Gastroesophageal sphincter (tissue), 4 donors: ENCODE data around the gene CLDN25. TPM values are rescaled to one million over a fixed set of nuclear protein-coding genes. Genes with fewer than 3 reads are reported as not detected.
"Not testable (repeated sequence)": the region's sequence is repeated elsewhere in the genome, so short reads cannot be mapped to it uniquely, and the experiment has no call there.

Experiments
- ATAC-seq: fragments of 150-250 bp; one replicate; pipeline ENCODE4 v1.9.1; 2016; ENCODE audit warnings: mild to moderate bottlenecking, moderate library complexity
- H3K27ac ChIP-seq, 4 donors: fragments of 200-600 bp; sonication (generic) in 3 of 4; 1 replicate in 3 of 4; 2 replicates in 1 of 4; pipeline ENCODE4 v1.5.1; 2016 to 2019
- H3K27me3 ChIP-seq: fragments of 200-600 bp; sonication (generic); one replicate; pipeline ENCODE4 v1.5.1; 2019
- H3K36me3 ChIP-seq, 2 donors: fragments of 200-600 bp; sonication (generic); one replicate each; pipeline ENCODE4 v1.5.1; 2019; ENCODE audit warnings: control low read depth in 1 of 2
- H3K4me1 ChIP-seq, 3 donors: fragments of 200-600 bp; sonication (generic); 1 replicate in 2 of 3; 2 replicates in 1 of 3; pipeline ENCODE4 v1.5.1; 2016 to 2019; ENCODE audit warnings: control low read depth in 2 of 3
- H3K4me3 ChIP-seq, 2 donors: fragments of 200-600 bp; sonication (generic); one replicate each; pipeline ENCODE4 v1.5.1; 2019; ENCODE audit warnings: mild to moderate bottlenecking in 1 of 2, moderate library complexity in 1 of 2
- H3K9me3 ChIP-seq, 3 donors: fragments of 200-600 bp; sonication (generic); one replicate each; pipeline ENCODE4 v1.5.1; 2017 to 2019; ENCODE audit warnings: control low read depth in 2 of 3
- CTCF ChIP-seq, 4 experiments: fragments of 200-600 bp in 2 of 4; fragments of 450-650 bp in 2 of 4; sonication (generic) in 1 of 4; IDR thresholded peaks; one replicate each; pipeline ENCODE4 v1.5.1; 2017 to 2019; ENCODE audit warnings: antibody characterized with exemption in 4 of 4, mild to moderate bottlenecking in 2 of 4, moderate library complexity in 2 of 4
- EP300 ChIP-seq: sonication (generic); formaldehyde crosslinking; IDR thresholded peaks from one replicate; pipeline ENCODE4 v1.6.1; 2017; ENCODE audit warnings: antibody characterized with exemption, mild to moderate bottlenecking
- POLR2A ChIP-seq, 2 donors: fragments of 450-650 bp; IDR thresholded peaks; one replicate each; pipeline ENCODE4 v1.6.1; 2017; ENCODE audit warnings: antibody characterized with exemption in 2 of 2, mild to moderate bottlenecking in 2 of 2, moderate library complexity in 1 of 2
- POLR2AphosphoS5 ChIP-seq: sonication (generic); formaldehyde crosslinking; IDR thresholded peaks from one replicate; pipeline ENCODE4 v1.6.1; 2017; ENCODE audit warnings: antibody characterized with exemption
- WGBS, 2 donors: methylation state at CpG; one replicate each; pipeline ENCODE4 v1.1.5; 2018; ENCODE audit warnings: low coverage in 1 of 2; 5-methylcytosine and 5-hydroxymethylcytosine counted together
- total RNA-seq, 4 donors: library from RNA; depleted of rRNA; stranded (reverse); fragments of >200 nt; gene quantifications; one replicate each; pipeline ENCODE4 v1.1.0, GENCODE V29; 2016

CLDN25 gene
- total RNA-seq, 4 donors from 2014 or later = not detected

- H3K27me3 ChIP-seq = no peaks in the 10 kb centered on the region
- H3K27ac ChIP-seq = no peak overlapping the region
- peaks cover 6 to 72% of the 10 kb centered on the region in 2 donors for H3K36me3 ChIP-seq
- H3K4me3 ChIP-seq = no peak overlapping the region
- ATAC-seq = no peak
- peaks cover 0 to 8% (median 0%) of the 10 kb centered on the region in 3 donors for H3K4me1 ChIP-seq
- WGBS, 2 donors = 100% methylated on average over 2 to 3 of the region's 3 CpGs
- no peak for TF ChIP-seq CTCF (IDR thresholded peaks at IDR 0.05)
- TF ChIP-seq EP300 = no peak
- no peak for TF ChIP-seq POLR2A (IDR thresholded peaks at IDR 0.05)
- no peak for TF ChIP-seq POLR2AphosphoS5
- H3K9me3 ChIP-seq = no peaks in the 10 kb centered on the region
Measured at GRCh38 chr11:113752932-113753331, 26.7 kb upstream of the CLDN25 start.

- no peak for TF ChIP-seq POLR2A (IDR thresholded peaks at IDR 0.05)
- no peak for TF ChIP-seq CTCF (IDR thresholded peaks at IDR 0.05)
- TF ChIP-seq POLR2AphosphoS5 = no peak
- no peak for TF ChIP-seq EP300
- 90 to 100% methylated on average over 3 of the region's 3 CpGs for WGBS, 2 donors
- H3K27me3 ChIP-seq = no peaks in the 10 kb centered on the region
- H3K36me3 ChIP-seq = peaks cover 3 to 71% of the 10 kb centered on the region in 2 donors
- no peak overlapping the region for H3K4me3 ChIP-seq
- no peak for ATAC-seq
- peaks cover 0 to 16% (median 0%) of the 10 kb centered on the region in 3 donors for H3K4me1 ChIP-seq
- H3K9me3 ChIP-seq = no peaks in the 10 kb centered on the region
- H3K27ac ChIP-seq = no peak overlapping the region
Measured at GRCh38 chr11:113760241-113760640, 19.4 kb upstream of the CLDN25 start.

GRCh38 chr11:113763040-113763439 is 16.6 kb upstream of the CLDN25 start:
- H3K4me3 ChIP-seq, H3K9me3 ChIP-seq, H3K27me3 ChIP-seq, ATAC-seq, H3K27ac ChIP-seq: not testable (repeated sequence)
- H3K36me3 ChIP-seq = peaks cover 0 to 55% of the 10 kb centered on the region in 2 donors
- peaks cover 0 to 12% (median 0%) of the 10 kb centered on the region in 3 donors for H3K4me1 ChIP-seq
- WGBS, 2 donors = 86% methylated on average over 1 of the region's 2 CpGs; no CpG with 5 or more reads in 1 of the 2 donors

- no peak for ATAC-seq
- H3K4me1 ChIP-seq = peaks cover 0 to 7% (median 0%) of the 10 kb centered on the region in 3 donors
- no peak for TF ChIP-seq POLR2A (IDR thresholded peaks at IDR 0.05)
- TF ChIP-seq CTCF (IDR thresholded peaks at IDR 0.05) = no peak
- no peak for TF ChIP-seq POLR2AphosphoS5
- TF ChIP-seq EP300 = no peak
- H3K27me3 ChIP-seq = no peaks in the 10 kb centered on the region
- no peak overlapping the region for H3K4me3 ChIP-seq
- peaks cover 0 to 49% of the 10 kb centered on the region in 2 donors for H3K36me3 ChIP-seq
- no peak overlapping the region for H3K27ac ChIP-seq
- 73 to 100% methylated on average over 2 of the region's 2 CpGs for WGBS, 2 donors
- no peaks in the 10 kb centered on the region for H3K9me3 ChIP-seq
Measured at GRCh38 chr11:113764527-113765219, 14.9 kb upstream of the CLDN25 start.

- Histone ChIP-seq H3K4me1 (peaks cover 3 to 16% (median 7%) of the 10 kb centered on the region in 3 donors), H3K27ac (no peak overlapping the region), H3K36me3 (peaks cover 0 to 30% of the 10 kb centered on the region in 2 donors), H3K27me3 (no peaks in the 10 kb centered on the region), H3K4me3 (no peak overlapping the region), H3K9me3 (no peaks in the 10 kb centered on the region)
- no peak for ATAC-seq
- WGBS, 2 donors = 50 to 86% methylated on average over 2 to 3 of the region's 3 CpGs
- TF ChIP-seq POLR2A (IDR thresholded peaks at IDR 0.05) = no peak
- TF ChIP-seq POLR2AphosphoS5 = no peak
- no peak for TF ChIP-seq CTCF (IDR thresholded peaks at IDR 0.05)
- TF ChIP-seq EP300 = no peak
Measured at GRCh38 chr11:113771964-113772363, 7.6 kb upstream of the CLDN25 start.
